ENCODE measurements around the gene KDF1.

KDF1 gene

GRCh38 chr1:26976621-26977510, 16.6 kb upstream of the KDF1 start:
- TF ChIP-seq CTCF (IDR thresholded peaks at IDR 0.05; ENCODE audit: low read depth, low read length, missing control alignments) = no peak
- no peak for DNase-seq (ENCODE audit: low read depth)
- H3K4me3 ChIP-seq (ENCODE audit: low read depth, low read length) = no peak overlapping the region

GRCh38 chr1:26972821-26973220, 12.6 kb upstream of the KDF1 start:
- no peak overlapping the region for H3K4me3 ChIP-seq (ENCODE audit: low read depth, low read length)
- no peak for DNase-seq (ENCODE audit: low read depth)
- no peak for TF ChIP-seq CTCF (IDR thresholded peaks at IDR 0.05; ENCODE audit: low read depth, low read length, missing control alignments)

GRCh38 chr1:26972390-26972789, 12.1 kb upstream of the KDF1 start:
- no peak for TF ChIP-seq CTCF (IDR thresholded peaks at IDR 0.05; ENCODE audit: low read depth, low read length, missing control alignments)
- no peak for DNase-seq (ENCODE audit: low read depth)

GRCh38 chr1:26971590-26971989, 11.3 kb upstream of the KDF1 start:
- no peak for DNase-seq (ENCODE audit: low read depth)
- no peak for TF ChIP-seq CTCF (IDR thresholded peaks at IDR 0.05; ENCODE audit: low read depth, low read length, missing control alignments)
- no peak overlapping the region for H3K4me3 ChIP-seq (ENCODE audit: low read depth, low read length)

More at GRCh38 chr1:26972390-26972789, 12.1 kb upstream of the KDF1 start:
- no peak overlapping the region for H3K4me3 ChIP-seq (ENCODE audit: low read depth, low read length)

- no peak for DNase-seq (ENCODE audit: low read depth)
- no peak for TF ChIP-seq CTCF (IDR thresholded peaks at IDR 0.05; ENCODE audit: low read depth, low read length, missing control alignments)
- no peak overlapping the region for H3K4me3 ChIP-seq (ENCODE audit: low read depth, low read length)
Observed at GRCh38 chr1:26970810-26971209, 10.5 kb upstream of the KDF1 start.

GRCh38 chr1:26965628-26966027, 5.4 kb upstream of the KDF1 start:
- H3K4me3 ChIP-seq (ENCODE audit: low read depth, low read length) = no peak overlapping the region
- no peak for DNase-seq (ENCODE audit: low read depth)
- no peak for TF ChIP-seq CTCF (IDR thresholded peaks at IDR 0.05; ENCODE audit: low read depth, low read length, missing control alignments)

GRCh38 chr1:26965213-26965612, 4.9 kb upstream of the KDF1 start:
- no peak overlapping the region for H3K4me3 ChIP-seq (ENCODE audit: low read depth, low read length)
- DNase-seq (ENCODE audit: low read depth) = no peak
- no peak for TF ChIP-seq CTCF (IDR thresholded peaks at IDR 0.05; ENCODE audit: low read depth, low read length, missing control alignments)
